ENCODE data around the gene NHLRC4.

Gene NHLRC4

GRCh38 chr16:585351-585750 is 18.5 kb downstream of the NHLRC4 start:
- Histone ChIP-seq H3K36me3 (ENCODE audit: insufficient read depth, insufficient read length, low read length) (peaks cover 20% of the 10 kb centered on the region), H3K4me1 (ENCODE audit: insufficient read depth, insufficient read length) (peaks cover 20% of the 10 kb centered on the region), H3K9ac (ENCODE audit: insufficient read length, low read depth) (peak overlapping the region; percentile 16), H3K27me3 (ENCODE audit: insufficient read depth, insufficient read length) (peaks cover 22% of the 10 kb centered on the region), H3K9me3 (ENCODE audit: insufficient read depth, low read length) (no peaks in the 10 kb centered on the region), H3K4me3 (ENCODE audit: insufficient read length, low read depth) (no peak overlapping the region)
- TF ChIP-seq ZNF274 (IDR thresholded peaks at IDR 0.05; ENCODE audit: low read depth, low read length) (no peak), YY1 (IDR thresholded peaks at IDR 0.05; ENCODE audit: insufficient read depth, insufficient read length) (no peak), SUZ12 (IDR thresholded peaks at IDR 0.05; ENCODE audit: extremely low read depth, insufficient read depth, insufficient read length) (no peak)
- DNase-seq (ENCODE audit: low read depth, low spot score): no peak

DNA sequence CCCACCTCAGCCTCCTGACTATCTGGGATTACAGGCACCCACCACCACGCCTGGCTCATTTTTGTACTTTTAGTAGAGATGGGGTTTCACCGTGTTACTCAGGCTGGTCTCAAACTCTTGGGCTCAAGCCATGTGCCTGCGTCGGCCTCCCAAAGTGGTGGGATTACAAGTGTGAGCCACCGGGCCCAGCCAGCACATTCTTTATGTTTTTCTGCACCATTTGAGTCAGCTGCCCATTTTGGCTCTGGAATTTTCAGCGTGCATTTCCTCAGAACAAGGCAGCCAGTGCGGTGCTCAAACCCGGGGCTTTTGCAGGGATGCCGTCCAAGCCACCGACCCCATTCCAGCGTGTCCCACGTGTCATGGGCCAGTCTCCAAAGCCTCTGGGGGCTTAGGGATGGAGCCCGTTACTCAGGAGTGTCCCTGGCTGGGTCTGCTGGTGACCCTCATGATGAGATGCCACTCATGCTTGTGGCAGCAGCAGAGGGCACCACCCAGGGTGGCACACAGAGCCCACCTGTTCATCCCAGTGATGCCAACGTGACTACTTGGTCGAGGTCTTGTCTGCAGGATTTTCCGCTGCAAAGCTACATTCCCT is 19.3 kb downstream of the NHLRC4 start:
- H3K27me3 ChIP-seq (ENCODE audit: insufficient read depth, insufficient read length): peaks cover 30% of the 10 kb centered on the region
- peaks cover 14% of the 10 kb centered on the region for H3K36me3 ChIP-seq (ENCODE audit: insufficient read depth, insufficient read length, low read length)
- DNase-seq (ENCODE audit: low read depth, low spot score): no peak
- H3K9me3 ChIP-seq (ENCODE audit: insufficient read depth, low read length): no peaks in the 10 kb centered on the region
- H3K9ac ChIP-seq (ENCODE audit: insufficient read length, low read depth): no peak overlapping the region
- H3K4me3 ChIP-seq (ENCODE audit: insufficient read length, low read depth): no peak overlapping the region
- H3K4me1 ChIP-seq (ENCODE audit: insufficient read depth, insufficient read length): peaks cover 20% of the 10 kb centered on the region
- no peak for TF ChIP-seq SUZ12 (IDR thresholded peaks at IDR 0.05; ENCODE audit: extremely low read depth, insufficient read depth, insufficient read length)

DNA sequence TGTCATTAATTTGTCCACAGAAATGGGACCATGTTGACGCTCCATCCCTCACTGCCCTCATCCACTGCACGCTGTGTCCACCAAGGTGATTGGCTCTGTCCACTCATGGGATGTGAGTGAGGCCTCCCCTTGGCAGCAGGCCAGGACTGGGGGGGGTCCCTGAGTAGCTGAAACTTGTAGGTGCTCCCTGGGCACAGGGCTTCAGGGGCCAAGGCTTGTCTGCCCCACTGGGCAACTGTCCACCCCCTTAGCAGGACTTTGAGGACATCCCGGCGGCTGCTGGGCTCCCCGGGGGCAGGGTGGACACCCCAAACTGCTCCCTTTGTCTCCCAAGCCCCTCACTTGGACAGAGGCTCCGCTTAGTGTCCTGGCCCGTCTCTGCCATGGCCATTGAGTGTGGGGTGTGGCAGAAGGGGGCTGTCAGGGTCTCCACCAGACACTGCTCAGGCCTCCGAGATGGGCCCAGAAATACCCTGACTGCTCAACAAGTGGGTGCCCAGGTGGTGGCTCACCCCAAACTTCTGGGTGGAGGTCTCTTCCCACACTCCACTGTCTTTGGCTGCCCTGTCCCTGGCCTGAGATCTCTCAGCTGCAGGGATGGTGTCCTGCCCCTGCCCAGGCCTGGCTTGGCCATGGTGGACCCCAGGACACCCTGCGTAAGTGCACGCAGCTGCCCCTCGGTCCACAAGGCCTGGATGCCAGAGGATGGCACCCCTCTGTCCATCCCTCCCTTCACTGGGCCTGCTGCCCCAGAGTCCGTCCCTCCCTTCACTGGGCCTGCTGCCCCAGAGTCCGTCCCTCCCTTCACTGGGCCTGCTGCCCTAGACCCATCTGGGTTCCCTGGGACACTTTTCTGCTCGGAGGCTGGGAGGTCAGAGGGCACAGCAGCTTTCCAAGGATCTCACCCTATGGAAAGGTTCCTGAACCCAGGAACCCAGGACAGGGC is 20.1 kb downstream of the NHLRC4 start:
- Histone ChIP-seq H3K4me3 (ENCODE audit: insufficient read length, low read depth) (no peak overlapping the region), H3K9ac (ENCODE audit: insufficient read length, low read depth) (peak overlapping the region; percentile 56), H3K27me3 (ENCODE audit: insufficient read depth, insufficient read length) (peaks cover 38% of the 10 kb centered on the region), H3K36me3 (ENCODE audit: insufficient read depth, insufficient read length, low read length) (peaks cover 14% of the 10 kb centered on the region), H3K9me3 (ENCODE audit: insufficient read depth, low read length) (no peaks in the 10 kb centered on the region), H3K4me1 (ENCODE audit: insufficient read depth, insufficient read length) (peaks cover 21% of the 10 kb centered on the region)
- no peak for DNase-seq (ENCODE audit: low read depth, low spot score)
- TF ChIP-seq ZNF274 (IDR thresholded peaks at IDR 0.05; ENCODE audit: low read depth, low read length) (no peak), YY1 (IDR thresholded peaks at IDR 0.05; ENCODE audit: insufficient read depth, insufficient read length) (no peak), SUZ12 (IDR thresholded peaks at IDR 0.05; ENCODE audit: extremely low read depth, insufficient read depth, insufficient read length) (no peak)

DNA sequence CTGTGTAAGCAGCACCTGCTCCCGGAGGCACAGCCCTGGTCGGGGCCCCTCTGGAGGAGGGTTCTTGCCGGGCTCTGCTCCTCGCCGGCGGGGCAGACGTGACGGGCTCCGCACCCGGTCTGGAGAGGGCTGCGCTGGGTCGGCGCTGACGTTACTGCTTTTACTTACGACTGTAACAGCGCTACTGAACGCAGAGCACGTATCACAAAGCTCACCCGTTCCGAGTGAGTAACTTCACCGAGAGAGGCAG is 21.8 kb downstream of the NHLRC4 start:
- DNase-seq (ENCODE audit: low read depth, low spot score): no peak
- TF ChIP-seq SUZ12 (IDR thresholded peaks at IDR 0.05; ENCODE audit: extremely low read depth, insufficient read depth, insufficient read length): no peak
- TF ChIP-seq ZNF274 (IDR thresholded peaks at IDR 0.05; ENCODE audit: low read depth, low read length): no peak
- no peak for TF ChIP-seq YY1 (IDR thresholded peaks at IDR 0.05; ENCODE audit: insufficient read depth, insufficient read length)
- Histone ChIP-seq H3K9me3 (ENCODE audit: insufficient read depth, low read length) (no peaks in the 10 kb centered on the region), H3K9ac (ENCODE audit: insufficient read length, low read depth) (peak overlapping the region; percentile 96), H3K27me3 (ENCODE audit: insufficient read depth, insufficient read length) (peaks cover 55% of the 10 kb centered on the region), H3K4me3 (ENCODE audit: insufficient read length, low read depth) (peak overlapping the region; percentile 97), H3K4me1 (ENCODE audit: insufficient read depth, insufficient read length) (peaks cover 22% of the 10 kb centered on the region), H3K36me3 (ENCODE audit: insufficient read depth, insufficient read length, low read length) (peaks cover 22% of the 10 kb centered on the region)

GRCh38 chr16:588889-589657 is 22.3 kb downstream of the NHLRC4 start:
- Histone ChIP-seq H3K9ac (ENCODE audit: insufficient read length, low read depth) (peak overlapping the region; percentile 96), H3K36me3 (ENCODE audit: insufficient read depth, insufficient read length, low read length) (peaks cover 23% of the 10 kb centered on the region), H3K9me3 (ENCODE audit: insufficient read depth, low read length) (no peaks in the 10 kb centered on the region), H3K4me1 (ENCODE audit: insufficient read depth, insufficient read length) (peaks cover 22% of the 10 kb centered on the region), H3K27me3 (ENCODE audit: insufficient read depth, insufficient read length) (peaks cover 60% of the 10 kb centered on the region), H3K4me3 (ENCODE audit: insufficient read length, low read depth) (peak overlapping the region; percentile 97)
- DNase-seq (ENCODE audit: low read depth, low spot score): peak; percentile 93
- TF ChIP-seq ZNF274 (IDR thresholded peaks at IDR 0.05; ENCODE audit: low read depth, low read length) (no peak), YY1 (IDR thresholded peaks at IDR 0.05; ENCODE audit: insufficient read depth, insufficient read length) (no peak), SUZ12 (IDR thresholded peaks at IDR 0.05; ENCODE audit: extremely low read depth, insufficient read depth, insufficient read length) (no peak)

- Histone ChIP-seq H3K4me1 (ENCODE audit: insufficient read depth, insufficient read length) (peaks cover 22% of the 10 kb centered on the region), H3K36me3 (ENCODE audit: insufficient read depth, insufficient read length, low read length) (peaks cover 23% of the 10 kb centered on the region), H3K9ac (ENCODE audit: insufficient read length, low read depth) (peak within 1 kb of the TSS; percentile 99), H3K27me3 (ENCODE audit: insufficient read depth, insufficient read length) (peaks cover 66% of the 10 kb centered on the region), H3K4me3 (ENCODE audit: insufficient read length, low read depth) (peak within 1 kb of the TSS; percentile 97), H3K9me3 (ENCODE audit: insufficient read depth, low read length) (no peaks in the 10 kb centered on the region)
- DNase-seq (ENCODE audit: low read depth, low spot score): peak; percentile 97
- TF ChIP-seq SUZ12 (IDR thresholded peaks at IDR 0.05; ENCODE audit: extremely low read depth, insufficient read depth, insufficient read length) (no peak), YY1 (IDR thresholded peaks at IDR 0.05; ENCODE audit: insufficient read depth, insufficient read length) (no peak), ZNF274 (IDR thresholded peaks at IDR 0.05; ENCODE audit: low read depth, low read length) (no peak)
Observed at GRCh38 chr16:589658-590187, 22.9 kb downstream of the NHLRC4 start, which contains the start of gene RAB40C. TSS of gene RAB40C (plus strand) at chr16:590066. CDS start at chr16:590292, 226 bp downstream.
